Measurements from ENCODE around the gene TCF7L1. TPM values are rescaled to one million over a fixed set of nuclear protein-coding genes. Genes with fewer than 3 reads are reported as not detected.

Gene TCF7L1
- total and polyA plus RNA-seq, 9 of the 15 experiments (the other 6 are each of a cell fraction or from before 2014, with no cell fraction given), result 0.03 to 0.11 (median 0.07) TPM; not detected in 5

GRCh38 chr2:85354286-85355072 is 221.3 kb downstream of the TCF7L1 start, which contains the start of the genes ELMOD3 and RETSAT (continued):
- TF ChIP-seq AFF4 (CRISPR knock-in tag; IDR thresholded peaks at IDR 0.05), result peak; percentile 86
- no peak for TF ChIP-seq ZNF140 (CRISPR knock-in tag; IDR thresholded peaks at IDR 0.05)
- TF ChIP-seq STAT5B (CRISPR knock-in tag; IDR thresholded peaks at IDR 0.05), result no peak
- no peak for TF ChIP-seq CBFB (CRISPR knock-in tag; IDR thresholded peaks at IDR 0.05)
- no peak for TF ChIP-seq ZNF311 (CRISPR knock-in tag; IDR thresholded peaks at IDR 0.05)
- TF ChIP-seq TRIM28 (IDR thresholded peaks at IDR 0.05), result no peak
- TF ChIP-seq ZBTB34 (CRISPR knock-in tag; IDR thresholded peaks at IDR 0.05), result no peak
- TF ChIP-seq SPI1 (IDR thresholded peaks at IDR 0.05; ENCODE audit: borderline replicate concordance, low read depth, low read length), result no peak
- TF ChIP-seq PHF20 (IDR thresholded peaks at IDR 0.05; ENCODE audit: partially characterized antibody), result peak; percentile 98
- TF ChIP-seq MAX (CRISPR knock-in tag; IDR thresholded peaks at IDR 0.05), result no peak
- TF ChIP-seq SRSF1 (IDR thresholded peaks at IDR 0.05; ENCODE audit: low read depth, low read length), result no peak
- no peak for TF ChIP-seq ARNT (IDR thresholded peaks at IDR 0.05)
- TF ChIP-seq HLTF (IDR thresholded peaks at IDR 0.05), result no peak
- TF ChIP-seq NR3C1 (CRISPR knock-in tag; IDR thresholded peaks at IDR 0.05), result no peak
- peak in 1 of 3 experiments; percentile 58; a peak in 2 of 6 replicates for TF ChIP-seq ZBTB11 (CRISPR knock-in tag; IDR thresholded peaks at IDR 0.05)
- no peak for TF ChIP-seq HNRNPLL (IDR thresholded peaks at IDR 0.05; ENCODE audit: low read depth, low read length, poor library complexity, severe bottlenecking)
- no peak for TF ChIP-seq ETS2 (tag; IDR thresholded peaks at IDR 0.05; ENCODE audit: borderline replicate concordance, poor library complexity, severe bottlenecking)
- TF ChIP-seq PKNOX1 (IDR thresholded peaks at IDR 0.05), result peak; percentile 54; the same call in 1 of the 2 replicates

Measured in K562 (cell line).